HEK293 (cell line): ENCODE results near the gene PM20D1.
"Not testable (repeated sequence)": the region's sequence is repeated elsewhere in the genome, so short reads cannot be mapped to it uniquely, and the experiment has no call there.

Source experiments
- OSR2 ChIP-seq: fragments of 450-650 bp; formaldehyde crosslinking; IDR thresholded peaks from 2 replicates; pipeline ENCODE4 v1.5.1; 2016; ENCODE audit warnings: missing biosample characterization, missing genetic modification characterization
- SCRT1 ChIP-seq: fragments of 450-650 bp; formaldehyde crosslinking; IDR thresholded peaks from 2 replicates; pipeline ENCODE4 v1.5.1; 2016; ENCODE audit warnings: missing biosample characterization, missing genetic modification characterization, borderline replicate concordance
- WT1 ChIP-seq: fragments of 450-650 bp; formaldehyde crosslinking; IDR thresholded peaks from 2 replicates; pipeline ENCODE4 v1.5.1; 2016; ENCODE audit warnings: missing biosample characterization, missing genetic modification characterization
- ZBTB20 ChIP-seq: fragments of 450-650 bp; formaldehyde crosslinking; IDR thresholded peaks from 2 replicates; pipeline ENCODE4 v1.5.1; 2016; ENCODE audit warnings: missing biosample characterization, missing genetic modification characterization
- ZEB2 ChIP-seq: fragments of 450-650 bp; formaldehyde crosslinking; IDR thresholded peaks from 2 replicates; pipeline ENCODE4 v1.5.1; 2016; ENCODE audit warnings: missing biosample characterization, missing genetic modification characterization
- ZNF341 ChIP-seq: fragments of 450-650 bp; formaldehyde crosslinking; IDR thresholded peaks from 2 replicates; pipeline ENCODE4; 2016; ENCODE audit warnings: low read depth, missing biosample characterization, missing genetic modification characterization
- ZNF350 ChIP-seq: fragments of 450-650 bp; formaldehyde crosslinking; IDR thresholded peaks from 2 replicates; pipeline ENCODE4 v1.5.0; 2017; ENCODE audit warnings: missing biosample characterization, mild to moderate bottlenecking, missing genetic modification characterization
- ZNF670 ChIP-seq: fragments of 450-650 bp; formaldehyde crosslinking; IDR thresholded peaks from 2 replicates; pipeline ENCODE4 v1.5.1; 2016; ENCODE audit warnings: missing biosample characterization, missing genetic modification characterization, low read depth
- TF ChIP-seq, protein P1 (sequence below): fragments of 450-650 bp; formaldehyde crosslinking; IDR thresholded peaks from 2 replicates; pipeline ENCODE4 v1.5.1; 2016; ENCODE audit warnings: missing biosample characterization, missing genetic modification characterization
- TF ChIP-seq, protein P2 (sequence below): fragments of 450-650 bp; formaldehyde crosslinking; IDR thresholded peaks from 2 replicates; pipeline ENCODE4 v1.5.1; 2016; ENCODE audit warnings: missing biosample characterization, missing genetic modification characterization
- TF ChIP-seq, protein P3 (sequence below): fragments of 450-650 bp; formaldehyde crosslinking; IDR thresholded peaks from 2 replicates; pipeline ENCODE4 v1.5.1; 2016; ENCODE audit warnings: missing biosample characterization, missing genetic modification characterization
- TF ChIP-seq, protein P4 (sequence below): IDR thresholded peaks from 2 replicates; pipeline ENCODE4 v1.6.1; 2011; ENCODE audit warnings: mild to moderate bottlenecking, low read depth, low read length, borderline replicate concordance
- TF ChIP-seq, protein P5 (sequence below): fragments of 450-650 bp; formaldehyde crosslinking; IDR thresholded peaks from 2 replicates; pipeline ENCODE4 v1.5.1; 2016; ENCODE audit warnings: missing biosample characterization, missing genetic modification characterization

DNA sequence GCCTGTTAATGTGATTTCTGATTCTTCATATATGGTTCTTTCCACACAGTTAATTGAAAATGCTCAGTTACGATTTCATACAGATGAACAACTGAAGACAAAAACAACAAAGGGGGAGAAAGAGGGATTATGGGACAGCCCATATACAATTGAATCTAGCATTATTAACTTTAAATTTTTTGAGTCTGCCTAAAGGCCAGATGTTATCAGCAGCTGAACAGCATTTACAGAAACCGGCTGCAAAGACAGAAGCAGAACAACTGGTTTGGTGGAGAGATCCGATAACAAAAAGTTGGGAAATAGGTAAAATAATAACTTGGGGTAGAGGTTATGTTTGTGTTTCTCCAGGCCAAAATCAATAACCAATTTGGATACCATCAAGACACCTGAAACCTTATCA, 44.2 kb upstream of the PM20D1 start:
- not testable (repeated sequence) for TF ChIP-seq ZNF670 (tag by site-specific recombination); WT1; ZEB2 (tag by site-specific recombination); ZNF341; ZBTB20 (tag by site-specific recombination); OSR2 (tag by site-specific recombination); ZNF350 (tag by site-specific recombination); SCRT1 (tag by site-specific recombination)
- TF ChIP-seq, protein P1, sequence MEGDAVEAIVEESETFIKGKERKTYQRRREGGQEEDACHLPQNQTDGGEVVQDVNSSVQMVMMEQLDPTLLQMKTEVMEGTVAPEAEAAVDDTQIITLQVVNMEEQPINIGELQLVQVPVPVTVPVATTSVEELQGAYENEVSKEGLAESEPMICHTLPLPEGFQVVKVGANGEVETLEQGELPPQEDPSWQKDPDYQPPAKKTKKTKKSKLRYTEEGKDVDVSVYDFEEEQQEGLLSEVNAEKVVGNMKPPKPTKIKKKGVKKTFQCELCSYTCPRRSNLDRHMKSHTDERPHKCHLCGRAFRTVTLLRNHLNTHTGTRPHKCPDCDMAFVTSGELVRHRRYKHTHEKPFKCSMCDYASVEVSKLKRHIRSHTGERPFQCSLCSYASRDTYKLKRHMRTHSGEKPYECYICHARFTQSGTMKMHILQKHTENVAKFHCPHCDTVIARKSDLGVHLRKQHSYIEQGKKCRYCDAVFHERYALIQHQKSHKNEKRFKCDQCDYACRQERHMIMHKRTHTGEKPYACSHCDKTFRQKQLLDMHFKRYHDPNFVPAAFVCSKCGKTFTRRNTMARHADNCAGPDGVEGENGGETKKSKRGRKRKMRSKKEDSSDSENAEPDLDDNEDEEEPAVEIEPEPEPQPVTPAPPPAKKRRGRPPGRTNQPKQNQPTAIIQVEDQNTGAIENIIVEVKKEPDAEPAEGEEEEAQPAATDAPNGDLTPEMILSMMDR (tag by site-specific recombination), result not testable (repeated sequence)
- TF ChIP-seq, protein P2, sequence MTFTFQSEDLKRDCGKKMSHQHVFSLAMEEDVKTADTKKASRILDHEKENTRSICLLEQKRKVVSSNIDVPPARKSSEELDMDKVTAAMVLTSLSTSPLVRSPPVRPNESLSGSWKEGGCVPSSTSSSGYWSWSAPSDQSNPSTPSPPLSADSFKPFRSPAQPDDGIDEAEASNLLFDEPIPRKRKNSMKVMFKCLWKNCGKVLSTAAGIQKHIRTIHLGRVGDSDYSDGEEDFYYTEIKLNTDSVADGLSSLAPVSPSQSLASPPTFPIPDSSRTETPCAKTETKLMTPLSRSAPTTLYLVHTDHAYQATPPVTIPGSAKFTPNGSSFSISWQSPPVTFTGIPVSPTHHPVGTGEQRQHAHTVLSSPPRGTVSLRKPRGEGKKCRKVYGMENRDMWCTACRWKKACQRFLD (tag by site-specific recombination), result not testable (repeated sequence)
- TF ChIP-seq, protein P3, sequence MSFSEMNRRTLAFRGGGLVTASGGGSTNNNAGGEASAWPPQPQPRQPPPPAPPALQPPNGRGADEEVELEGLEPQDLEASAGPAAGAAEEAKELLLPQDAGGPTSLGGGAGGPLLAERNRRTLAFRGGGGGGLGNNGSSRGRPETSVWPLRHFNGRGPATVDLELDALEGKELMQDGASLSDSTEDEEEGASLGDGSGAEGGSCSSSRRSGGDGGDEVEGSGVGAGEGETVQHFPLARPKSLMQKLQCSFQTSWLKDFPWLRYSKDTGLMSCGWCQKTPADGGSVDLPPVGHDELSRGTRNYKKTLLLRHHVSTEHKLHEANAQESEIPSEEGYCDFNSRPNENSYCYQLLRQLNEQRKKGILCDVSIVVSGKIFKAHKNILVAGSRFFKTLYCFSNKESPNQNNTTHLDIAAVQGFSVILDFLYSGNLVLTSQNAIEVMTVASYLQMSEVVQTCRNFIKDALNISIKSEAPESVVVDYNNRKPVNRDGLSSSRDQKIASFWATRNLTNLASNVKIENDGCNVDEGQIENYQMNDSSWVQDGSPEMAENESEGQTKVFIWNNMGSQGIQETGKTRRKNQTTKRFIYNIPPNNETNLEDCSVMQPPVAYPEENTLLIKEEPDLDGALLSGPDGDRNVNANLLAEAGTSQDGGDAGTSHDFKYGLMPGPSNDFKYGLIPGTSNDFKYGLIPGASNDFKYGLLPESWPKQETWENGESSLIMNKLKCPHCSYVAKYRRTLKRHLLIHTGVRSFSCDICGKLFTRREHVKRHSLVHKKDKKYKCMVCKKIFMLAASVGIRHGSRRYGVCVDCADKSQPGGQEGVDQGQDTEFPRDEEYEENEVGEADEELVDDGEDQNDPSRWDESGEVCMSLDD (tag by site-specific recombination), result not testable (repeated sequence)
- TF ChIP-seq, protein P4, sequence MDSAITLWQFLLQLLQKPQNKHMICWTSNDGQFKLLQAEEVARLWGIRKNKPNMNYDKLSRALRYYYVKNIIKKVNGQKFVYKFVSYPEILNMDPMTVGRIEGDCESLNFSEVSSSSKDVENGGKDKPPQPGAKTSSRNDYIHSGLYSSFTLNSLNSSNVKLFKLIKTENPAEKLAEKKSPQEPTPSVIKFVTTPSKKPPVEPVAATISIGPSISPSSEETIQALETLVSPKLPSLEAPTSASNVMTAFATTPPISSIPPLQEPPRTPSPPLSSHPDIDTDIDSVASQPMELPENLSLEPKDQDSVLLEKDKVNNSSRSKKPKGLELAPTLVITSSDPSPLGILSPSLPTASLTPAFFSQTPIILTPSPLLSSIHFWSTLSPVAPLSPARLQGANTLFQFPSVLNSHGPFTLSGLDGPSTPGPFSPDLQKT, result not testable (repeated sequence)
- TF ChIP-seq, protein P5, sequence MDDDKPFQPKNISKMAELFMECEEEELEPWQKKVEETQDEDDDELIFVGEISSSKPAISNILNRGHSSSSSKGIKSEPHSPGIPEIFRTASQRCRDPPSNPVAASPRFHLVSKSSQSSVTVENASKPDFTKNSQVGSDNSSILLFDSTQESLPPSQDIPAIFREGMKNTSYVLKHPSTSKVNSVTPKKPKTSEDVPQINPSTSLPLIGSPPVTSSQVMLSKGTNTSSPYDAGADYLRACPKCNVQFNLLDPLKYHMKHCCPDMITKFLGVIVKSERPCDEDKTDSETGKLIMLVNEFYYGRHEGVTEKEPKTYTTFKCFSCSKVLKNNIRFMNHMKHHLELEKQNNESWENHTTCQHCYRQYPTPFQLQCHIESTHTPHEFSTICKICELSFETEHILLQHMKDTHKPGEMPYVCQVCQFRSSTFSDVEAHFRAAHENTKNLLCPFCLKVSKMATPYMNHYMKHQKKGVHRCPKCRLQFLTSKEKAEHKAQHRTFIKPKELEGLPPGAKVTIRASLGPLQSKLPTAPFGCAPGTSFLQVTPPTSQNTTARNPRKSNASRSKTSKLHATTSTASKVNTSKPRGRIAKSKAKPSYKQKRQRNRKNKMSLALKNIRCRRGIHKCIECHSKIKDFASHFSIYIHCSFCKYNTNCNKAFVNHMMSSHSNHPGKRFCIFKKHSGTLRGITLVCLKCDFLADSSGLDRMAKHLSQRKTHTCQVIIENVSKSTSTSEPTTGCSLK (tag by site-specific recombination), result not testable (repeated sequence)
